ENCODE data around the gene PSMB9. TPM values are rescaled to one million over a fixed set of nuclear protein-coding genes. Genes with fewer than 3 reads are reported as not detected.

PSMB9 gene
- total RNA-seq, 1 experiment from 2014 or later, result 120 TPM

GRCh38 chr6:32894085-32895005 lies 40.4 kb downstream of the PSMB9 start:
- CTCF ChIA-PET, result interaction anchor here (0.9 to 4.3 kb wide), 18 partner anchors 8 to 228 kb away, joined by 3 to 28 read pairs (median 4); partner anchors contain the start of genes HLA-DMA, HLA-DMB, HLA-DQB1 and PSMB9

GRCh38 chr6:32895006-32895345 lies 41.0 kb downstream of the PSMB9 start:
- peak overlapping the region; percentile 97 for H3K27ac Mint-ChIP-seq (ENCODE audit: unreplicated experiment)
- H3K36me3 Mint-ChIP-seq (ENCODE audit: insufficient read depth, unreplicated experiment), result peaks cover 39% of the 10 kb centered on the region
- no peaks in the 10 kb centered on the region for H3K27me3 Mint-ChIP-seq (ENCODE audit: unreplicated experiment)
- BruUV-seq (replicated peaks), result no TSS peak
- no peaks in the 10 kb centered on the region for H3K9me3 Mint-ChIP-seq (ENCODE audit: low read depth, unreplicated experiment)
- CTCF ChIA-PET, result interaction anchor here (0.9 to 4.3 kb wide), 16 partner anchors 9 to 229 kb away, joined by 3 to 28 read pairs (median 5); partner anchors contain the start of genes HLA-DMA, HLA-DMB, HLA-DQB1 and PSMB9
- H3K4me1 Mint-ChIP-seq (ENCODE audit: low read depth, unreplicated experiment), result peaks cover 38% of the 10 kb centered on the region
- intact Hi-C loops (cut with micrococcal nuclease; ENCODE audit: unreplicated experiment), result no loop called here
- peak overlapping the region; percentile 88 for H3K4me3 Mint-ChIP-seq (ENCODE audit: low read depth, unreplicated experiment)
- no peak for TF ChIP-seq CTCF (IDR thresholded peaks at IDR 0.05; ENCODE audit: unreplicated experiment)
- DNase-seq, result no peak

More at GRCh38 chr6:32894085-32895005, 40.4 kb downstream of the PSMB9 start:
- intact Hi-C loops (cut with micrococcal nuclease; ENCODE audit: unreplicated experiment), result no loop called here
- no peaks in the 10 kb centered on the region for H3K9me3 Mint-ChIP-seq (ENCODE audit: low read depth, unreplicated experiment)
- DNase-seq, result peak; percentile 99
- H3K27ac Mint-ChIP-seq (ENCODE audit: unreplicated experiment), result peak overlapping the region; percentile 97
- no TSS peak for BruUV-seq (replicated peaks)
- H3K27me3 Mint-ChIP-seq (ENCODE audit: unreplicated experiment), result no peaks in the 10 kb centered on the region
- H3K36me3 Mint-ChIP-seq (ENCODE audit: insufficient read depth, unreplicated experiment), result peaks cover 35% of the 10 kb centered on the region
- peaks cover 38% of the 10 kb centered on the region for H3K4me1 Mint-ChIP-seq (ENCODE audit: low read depth, unreplicated experiment)
- TF ChIP-seq CTCF (IDR thresholded peaks at IDR 0.05; ENCODE audit: unreplicated experiment), result peak; percentile 37
- peak overlapping the region; percentile 88 for H3K4me3 Mint-ChIP-seq (ENCODE audit: low read depth, unreplicated experiment)

- Mint-ChIP-seq H3K27me3 (ENCODE audit: unreplicated experiment) (no peaks in the 10 kb centered on the region), H3K9me3 (ENCODE audit: low read depth, unreplicated experiment) (no peaks in the 10 kb centered on the region), H3K4me3 (ENCODE audit: low read depth, unreplicated experiment) (peak overlapping the region; percentile 30), H3K36me3 (ENCODE audit: insufficient read depth, unreplicated experiment) (peaks cover 24% of the 10 kb centered on the region), H3K27ac (ENCODE audit: unreplicated experiment) (peak overlapping the region; percentile 89), H3K4me1 (ENCODE audit: low read depth, unreplicated experiment) (peaks cover 46% of the 10 kb centered on the region)
- DNase-seq, result no peak
- intact Hi-C loops (cut with micrococcal nuclease; ENCODE audit: unreplicated experiment), result no loop called here
- TF ChIP-seq CTCF (IDR thresholded peaks at IDR 0.05; ENCODE audit: unreplicated experiment), result no peak
- CTCF ChIA-PET, result interaction anchor here (1.6 to 3.6 kb wide), 5 partner anchors 9 to 66 kb away, joined by 6 to 25 read pairs (median 15); partner anchors contain the start of genes HLA-DMA and TAP2
- BruUV-seq (replicated peaks), result no TSS peak
These were observed 50.0 kb downstream of the PSMB9 start for GRCh38 chr6:32903952-32904351.

- Mint-ChIP-seq H3K27me3 (ENCODE audit: unreplicated experiment) (no peaks in the 10 kb centered on the region), H3K27ac (ENCODE audit: unreplicated experiment) (peak overlapping the region; percentile 89), H3K9me3 (ENCODE audit: low read depth, unreplicated experiment) (no peaks in the 10 kb centered on the region), H3K4me1 (ENCODE audit: low read depth, unreplicated experiment) (peaks cover 58% of the 10 kb centered on the region), H3K4me3 (ENCODE audit: low read depth, unreplicated experiment) (peak overlapping the region; percentile 30), H3K36me3 (ENCODE audit: insufficient read depth, unreplicated experiment) (peaks cover 19% of the 10 kb centered on the region)
- no peak for DNase-seq
- BruUV-seq (replicated peaks), result no TSS peak
- intact Hi-C loops (cut with micrococcal nuclease; ENCODE audit: unreplicated experiment), result no loop called here
- no peak for TF ChIP-seq CTCF (IDR thresholded peaks at IDR 0.05; ENCODE audit: unreplicated experiment)
- CTCF ChIA-PET, result interaction anchor here (0.6 to 3.6 kb wide), 11 partner anchors 8 to 93 kb away, joined by 3 to 25 read pairs (median 6); partner anchors contain the start of genes HLA-DMA, HLA-DMB and TAP2
These were observed 51.1 kb downstream of the PSMB9 start for GRCh38 chr6:32905078-32905477.

Data from Calu3 (cell line).